ENCODE data around the gene SMC3.
"Not testable (repeated sequence)": the region's sequence is repeated elsewhere in the genome, so short reads cannot be mapped to it uniquely, and the experiment has no call there.

The SMC3 gene

DNA sequence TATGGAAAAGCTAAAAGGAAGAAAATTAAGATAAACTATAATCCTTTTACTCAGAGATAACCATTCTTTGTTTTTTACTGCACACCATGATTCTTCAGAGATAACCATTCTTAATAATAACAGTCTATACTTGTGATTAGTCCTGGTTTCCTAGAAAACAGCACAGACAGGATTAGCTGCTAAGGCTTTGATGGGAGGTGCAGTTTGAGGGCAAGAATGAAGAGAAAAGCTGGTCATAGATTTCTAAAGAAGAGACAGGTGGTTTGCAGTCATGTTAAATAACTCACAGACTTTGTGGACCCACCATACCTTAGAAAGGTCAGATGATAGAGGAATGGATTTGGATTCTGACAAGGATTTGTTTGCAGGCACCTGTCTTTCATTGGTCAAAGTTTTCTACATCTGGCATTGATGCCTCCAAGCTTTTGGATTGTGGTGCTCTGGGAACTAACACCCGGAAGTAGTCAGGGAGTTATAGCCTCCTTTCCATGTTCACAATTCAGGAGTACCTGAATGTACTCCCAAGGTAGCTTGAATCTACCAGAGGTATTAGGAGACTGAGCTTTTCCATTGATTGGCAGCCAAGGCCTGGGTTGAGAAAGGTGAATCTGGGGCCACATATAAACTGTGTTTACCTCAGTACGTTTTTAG is 3.7 kb downstream of the SMC3 start:
- Histone ChIP-seq H3K9me3 (no peaks in the 10 kb centered on the region), H3K4me1 (peaks cover 28% of the 10 kb centered on the region), H3K4me3 (no peak overlapping the region), H3K27me3 (ENCODE audit: low read depth) (no peaks in the 10 kb centered on the region), H3K36me3 (replicated peaks) (peaks cover 41% of the 10 kb centered on the region)
- in situ Hi-C loops (cut with MboI; ENCODE audit: low sequenced_read_pairs) = loop anchor here (25.0 kb wide), 1 partner anchor 434 kb away; no protein-coding TSS in a partner anchor
- no peak for DNase-seq (ENCODE audit: low spot score in 2 of 2)

DNA sequence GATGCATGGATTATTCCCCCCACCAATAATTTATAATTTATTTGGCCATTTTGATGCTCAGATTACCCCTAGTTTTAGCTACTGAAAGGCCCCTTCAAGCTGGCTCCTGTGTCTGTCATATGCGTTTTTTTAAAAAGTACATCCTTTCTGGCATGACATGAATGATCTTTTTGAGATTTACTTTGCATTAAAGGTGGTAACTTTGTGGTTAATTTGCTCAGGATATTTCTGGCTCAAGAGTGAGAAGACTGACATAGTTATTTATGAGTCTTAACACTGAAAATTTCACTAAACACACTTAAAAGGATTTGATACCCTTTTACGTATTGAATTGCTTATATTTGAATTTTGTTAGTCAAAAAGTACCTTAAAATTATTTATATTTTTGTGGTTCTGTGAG is 5.4 kb downstream of the SMC3 start:
- in situ Hi-C loops (cut with MboI; ENCODE audit: low sequenced_read_pairs) = loop anchor here (25.0 kb wide), 1 partner anchor 436 kb away; no protein-coding TSS in a partner anchor
- Histone ChIP-seq H3K27me3 (ENCODE audit: low read depth) (no peaks in the 10 kb centered on the region), H3K4me1 (peaks cover 23% of the 10 kb centered on the region), H3K4me3 (no peak overlapping the region), H3K9me3 (no peaks in the 10 kb centered on the region), H3K36me3 (replicated peaks) (peaks cover 53% of the 10 kb centered on the region)
- no peak for DNase-seq (ENCODE audit: low spot score in 2 of 2)

DNA sequence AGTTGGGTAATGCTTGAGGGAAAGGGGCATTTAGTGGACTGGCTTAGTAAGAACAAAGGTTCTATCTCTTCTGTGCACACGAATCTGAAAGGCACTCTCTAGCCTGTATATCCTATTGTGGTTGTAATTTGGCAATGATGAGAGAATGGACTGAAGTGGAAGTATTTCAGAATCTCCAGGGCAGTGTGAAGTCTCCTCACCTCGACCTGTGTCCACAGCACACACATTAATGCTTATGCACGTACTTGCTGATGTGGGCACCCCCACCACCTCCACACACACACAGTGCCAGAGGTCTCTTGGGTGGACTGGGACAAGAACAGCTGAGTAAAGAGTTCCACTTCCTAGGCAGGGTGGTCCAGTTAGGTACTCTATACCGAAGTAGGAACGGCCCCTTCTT is 6.9 kb downstream of the SMC3 start:
- H3K36me3 ChIP-seq (replicated peaks) = peaks cover 62% of the 10 kb centered on the region
- peaks cover 20% of the 10 kb centered on the region for H3K4me1 ChIP-seq
- no peak for DNase-seq (ENCODE audit: low spot score in 2 of 2)
- H3K4me3 ChIP-seq = no peak overlapping the region
- no peaks in the 10 kb centered on the region for H3K27me3 ChIP-seq (ENCODE audit: low read depth)
- in situ Hi-C loops (cut with MboI; ENCODE audit: low sequenced_read_pairs) = loop anchor here (25.0 kb wide), 1 partner anchor 437 kb away; no protein-coding TSS in a partner anchor
- no peaks in the 10 kb centered on the region for H3K9me3 ChIP-seq

DNA sequence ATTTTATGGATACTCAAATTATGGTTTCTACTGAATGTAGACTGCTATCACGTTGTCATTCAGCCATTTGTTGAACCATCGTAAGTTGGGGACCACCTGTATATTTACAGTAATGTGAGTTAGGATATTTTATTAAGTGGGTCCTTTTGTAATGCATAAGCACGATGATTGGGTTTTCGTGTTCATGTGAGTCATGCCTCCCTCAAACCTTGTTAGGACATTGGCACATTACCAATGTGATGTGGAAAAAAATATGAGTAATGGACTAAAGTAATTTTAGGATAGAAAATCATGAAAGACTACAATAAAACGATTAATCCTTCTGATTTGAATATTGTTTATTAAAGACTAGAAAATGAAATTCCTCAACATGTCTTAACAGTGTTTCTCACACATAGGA is 8.7 kb downstream of the SMC3 start:
- no peaks in the 10 kb centered on the region for H3K9me3 ChIP-seq
- in situ Hi-C loops (cut with MboI; ENCODE audit: low sequenced_read_pairs) = no loop called here
- H3K4me3 ChIP-seq = no peak overlapping the region
- no peaks in the 10 kb centered on the region for H3K27me3 ChIP-seq (ENCODE audit: low read depth)
- no peak for DNase-seq (ENCODE audit: low spot score in 2 of 2)
- H3K4me1 ChIP-seq = peaks cover 4% of the 10 kb centered on the region
- peaks cover 62% of the 10 kb centered on the region for H3K36me3 ChIP-seq (replicated peaks)

DNA sequence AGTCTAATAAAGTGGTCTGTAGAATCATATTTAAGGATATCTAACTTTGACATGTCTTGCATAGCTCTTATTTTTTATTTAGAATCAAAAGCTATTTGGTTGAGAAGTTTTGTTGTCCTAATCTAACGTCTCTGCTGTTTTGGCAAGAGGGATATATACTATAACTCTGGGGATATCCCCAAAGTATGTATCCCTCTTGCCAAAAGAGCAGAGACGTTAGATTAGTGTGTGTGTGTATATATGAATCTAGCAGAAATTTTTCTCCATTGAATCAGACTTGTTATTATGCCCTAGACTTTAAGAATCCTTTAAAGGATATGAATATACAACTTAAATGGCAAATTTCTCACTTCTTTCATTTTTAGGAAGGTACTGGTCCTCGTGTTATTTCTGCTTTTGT is 9.6 kb downstream of the SMC3 start:
- no peak overlapping the region for H3K4me3 ChIP-seq
- no peaks in the 10 kb centered on the region for H3K27me3 ChIP-seq (ENCODE audit: low read depth)
- H3K9me3 ChIP-seq = no peaks in the 10 kb centered on the region
- no peak for DNase-seq (ENCODE audit: low spot score in 2 of 2)
- in situ Hi-C loops (cut with MboI; ENCODE audit: low sequenced_read_pairs) = no loop called here
- peaks cover 3% of the 10 kb centered on the region for H3K4me1 ChIP-seq
- H3K36me3 ChIP-seq (replicated peaks) = peaks cover 68% of the 10 kb centered on the region

DNA sequence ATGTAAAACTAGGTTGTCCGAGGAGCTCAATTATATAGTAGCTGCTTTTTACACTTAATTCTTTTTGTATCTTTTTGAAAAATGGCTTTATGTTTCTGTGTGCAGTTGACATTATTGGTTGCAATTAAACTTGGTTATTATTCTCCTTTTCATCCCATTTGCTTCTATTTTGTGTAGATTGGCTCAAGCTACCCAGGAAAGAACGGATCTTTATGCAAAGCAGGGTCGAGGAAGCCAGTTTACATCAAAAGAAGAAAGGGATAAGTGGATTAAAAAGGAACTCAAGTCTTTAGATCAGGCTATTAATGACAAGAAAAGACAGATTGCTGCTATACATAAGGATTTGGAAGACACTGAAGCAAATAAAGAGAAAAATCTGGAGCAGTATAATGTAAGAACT is 16.5 kb downstream of the SMC3 start:
- in situ Hi-C loops (cut with MboI; ENCODE audit: low sequenced_read_pairs) = no loop called here
- DNase-seq (ENCODE audit: low spot score in 2 of 2) = peak; percentile 38 to 92
- Histone ChIP-seq H3K9me3 (no peaks in the 10 kb centered on the region), H3K4me3 (no peak overlapping the region), H3K27me3 (ENCODE audit: low read depth) (no peaks in the 10 kb centered on the region), H3K36me3 (replicated peaks) (peaks cover 67% of the 10 kb centered on the region), H3K4me1 (peaks cover 21% of the 10 kb centered on the region)

DNA sequence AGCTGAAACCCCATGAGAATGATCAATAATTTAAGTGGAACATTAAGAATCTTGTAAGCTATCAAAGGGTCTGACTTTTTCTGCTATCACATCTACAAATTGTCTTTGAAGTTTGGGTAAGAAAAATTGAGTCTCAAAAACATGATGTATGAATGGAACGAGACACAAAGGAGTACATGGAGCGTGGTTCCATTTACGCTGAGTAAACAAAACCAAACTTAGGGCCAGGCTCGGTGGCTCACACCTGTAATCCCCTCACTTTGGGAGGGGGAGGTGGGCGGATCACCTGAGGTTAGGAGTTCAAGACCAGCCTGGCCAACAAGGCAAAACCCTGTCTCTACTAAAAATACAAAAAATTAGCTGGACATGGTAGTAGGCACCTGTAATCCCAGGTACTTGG is 24.3 kb downstream of the SMC3 start:
- no peak overlapping the region for H3K4me3 ChIP-seq
- H3K27me3 ChIP-seq (ENCODE audit: low read depth) = no peaks in the 10 kb centered on the region
- peaks cover 77% of the 10 kb centered on the region for H3K36me3 ChIP-seq (replicated peaks)
- no peaks in the 10 kb centered on the region for H3K9me3 ChIP-seq
- no peaks in the 10 kb centered on the region for H3K4me1 ChIP-seq
- DNase-seq (ENCODE audit: low spot score in 2 of 2) = no peak
- in situ Hi-C loops (cut with MboI; ENCODE audit: low sequenced_read_pairs) = no loop called here

DNA sequence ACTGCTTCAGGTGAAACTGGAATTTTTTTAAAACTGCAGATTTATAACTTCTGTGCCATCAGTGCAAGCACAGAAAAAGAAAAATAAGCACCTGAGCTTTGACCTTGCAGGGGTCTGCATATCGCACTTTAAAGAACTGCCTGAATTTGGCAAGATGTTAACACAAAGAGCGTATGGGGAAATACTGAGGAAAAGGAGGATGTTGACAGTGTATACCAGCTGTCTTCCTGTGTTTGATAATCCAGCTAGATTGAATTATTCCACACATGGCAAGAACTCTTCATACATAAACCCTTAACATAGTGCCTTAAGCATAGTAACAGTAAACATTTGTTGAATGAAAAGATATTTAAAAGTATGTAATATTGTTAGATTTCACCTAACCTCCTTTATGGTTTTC is 30.0 kb downstream of the SMC3 start:
- H3K9me3 ChIP-seq = no peaks in the 10 kb centered on the region
- no peak overlapping the region for H3K4me3 ChIP-seq
- H3K4me1 ChIP-seq = no peaks in the 10 kb centered on the region
- no peaks in the 10 kb centered on the region for H3K27me3 ChIP-seq (ENCODE audit: low read depth)
- DNase-seq (ENCODE audit: low spot score in 2 of 2) = no peak
- H3K36me3 ChIP-seq (replicated peaks) = peaks cover 63% of the 10 kb centered on the region
- in situ Hi-C loops (cut with MboI; ENCODE audit: low sequenced_read_pairs) = no loop called here

DNA sequence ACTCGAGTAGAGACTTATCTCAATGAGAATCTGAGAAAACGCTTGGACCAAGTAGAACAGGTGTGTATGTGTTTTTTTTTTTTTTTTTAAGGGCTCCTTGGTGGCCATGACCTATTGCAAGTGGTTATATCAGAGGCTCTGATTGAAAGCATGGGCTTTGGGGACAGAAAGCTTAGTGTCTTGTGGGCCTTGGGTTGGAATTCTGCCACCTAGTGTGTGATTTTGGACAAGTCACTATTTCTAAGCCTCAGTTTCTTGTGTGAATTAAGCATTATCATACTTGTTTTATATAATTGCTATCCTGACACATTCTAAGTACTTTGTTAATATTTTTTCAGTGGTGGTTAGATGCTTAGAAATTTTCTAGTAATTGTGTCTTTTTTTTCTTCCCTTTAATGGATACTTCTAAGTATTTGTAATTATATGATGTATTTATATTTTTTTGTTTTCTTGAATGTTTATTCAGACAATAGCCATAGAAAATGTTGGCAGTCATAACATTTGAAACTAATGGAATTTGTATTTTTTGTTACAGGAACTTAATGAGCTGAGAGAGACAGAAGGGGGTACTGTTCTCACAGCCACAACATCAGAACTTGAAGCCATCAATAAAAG is 33.1 kb downstream of the SMC3 start:
- no peaks in the 10 kb centered on the region for H3K27me3 ChIP-seq (ENCODE audit: low read depth)
- H3K36me3 ChIP-seq (replicated peaks) = peaks cover 70% of the 10 kb centered on the region
- in situ Hi-C loops (cut with MboI; ENCODE audit: low sequenced_read_pairs) = loop anchor here (25.0 kb wide), 1 partner anchor 287 kb away; no protein-coding TSS in a partner anchor
- H3K4me3 ChIP-seq = no peak overlapping the region
- no peaks in the 10 kb centered on the region for H3K9me3 ChIP-seq
- no peaks in the 10 kb centered on the region for H3K4me1 ChIP-seq
- peak; percentile 54 to 68 for DNase-seq (ENCODE audit: low spot score in 2 of 2)

DNA sequence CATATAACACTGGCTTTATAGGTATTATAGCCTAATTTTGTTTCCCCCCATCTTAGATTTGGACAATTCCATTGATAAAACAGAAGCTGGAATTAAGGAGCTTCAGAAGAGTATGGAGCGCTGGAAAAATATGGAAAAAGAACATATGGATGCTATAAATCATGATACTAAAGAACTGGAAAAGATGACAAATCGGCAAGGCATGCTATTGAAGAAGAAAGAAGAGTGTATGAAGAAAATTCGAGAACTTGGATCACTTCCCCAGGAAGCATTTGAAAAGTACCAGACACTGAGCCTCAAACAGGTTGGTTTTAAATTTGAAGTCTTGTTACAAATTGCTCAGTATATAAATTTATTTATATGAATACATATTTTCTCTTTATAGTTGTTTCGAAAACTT is 34.1 kb downstream of the SMC3 start:
- Histone ChIP-seq H3K4me3 (no peak overlapping the region), H3K4me1 (no peaks in the 10 kb centered on the region), H3K9me3 (no peaks in the 10 kb centered on the region), H3K27me3 (ENCODE audit: low read depth) (no peaks in the 10 kb centered on the region), H3K36me3 (replicated peaks) (peaks cover 72% of the 10 kb centered on the region)
- DNase-seq (ENCODE audit: low spot score in 2 of 2) = no peak
- in situ Hi-C loops (cut with MboI; ENCODE audit: low sequenced_read_pairs) = loop anchor here (25.0 kb wide), 1 partner anchor 286 kb away; no protein-coding TSS in a partner anchor

DNA sequence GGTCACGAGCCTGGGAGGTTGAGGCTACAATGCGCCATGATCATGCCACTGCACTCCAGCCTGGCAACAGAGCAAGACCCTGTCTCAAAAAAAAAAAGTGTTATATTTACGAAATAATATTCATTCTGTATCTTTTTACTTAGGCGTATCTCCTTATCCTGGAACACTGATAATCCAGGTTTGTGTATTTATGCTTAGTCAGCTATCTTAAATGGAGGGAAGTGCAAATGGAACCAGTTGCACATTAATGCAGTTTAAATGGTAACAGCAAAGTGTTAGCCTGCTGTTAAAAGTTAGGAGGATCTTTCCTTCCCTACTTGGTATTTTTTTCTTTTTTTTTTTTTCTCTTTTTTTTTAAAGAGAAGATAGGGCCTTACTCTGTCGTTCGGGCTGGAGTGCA is 40.6 kb downstream of the SMC3 start:
- in situ Hi-C loops (cut with MboI; ENCODE audit: low sequenced_read_pairs) = loop anchor here (25.0 kb wide), 1 partner anchor 279 kb away; no protein-coding TSS in a partner anchor
- H3K4me3 ChIP-seq = no peak overlapping the region
- H3K27me3 ChIP-seq (ENCODE audit: low read depth) = no peaks in the 10 kb centered on the region
- no peaks in the 10 kb centered on the region for H3K9me3 ChIP-seq
- peaks cover 7% of the 10 kb centered on the region; the same call in 1 of the 2 replicates for H3K4me1 ChIP-seq
- H3K36me3 ChIP-seq (replicated peaks) = peaks cover 28% of the 10 kb centered on the region
- DNase-seq (ENCODE audit: low spot score in 2 of 2) = no peak

DNA sequence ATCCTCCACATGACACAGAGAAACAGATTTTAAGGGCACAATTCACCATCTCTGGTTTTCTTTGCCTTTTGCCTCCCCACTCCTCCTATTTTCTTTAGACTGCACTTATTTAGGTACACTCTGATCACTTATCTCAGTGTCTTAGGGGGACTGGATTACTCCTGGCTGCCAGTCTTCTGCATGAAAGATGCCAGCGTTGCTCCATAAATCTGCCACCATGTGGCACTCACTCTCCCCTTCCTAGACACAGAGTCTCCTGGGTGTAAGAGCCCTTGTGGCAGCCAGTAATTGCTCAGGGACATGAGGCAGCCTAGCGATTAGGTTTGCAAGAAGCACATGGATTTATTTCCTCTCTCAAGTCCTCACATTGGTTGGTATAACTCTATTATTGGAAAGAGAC is 42.1 kb downstream of the SMC3 start:
- peaks cover 4% of the 10 kb centered on the region; the same call in 1 of the 2 replicates for H3K27me3 ChIP-seq (ENCODE audit: low read depth)
- no peak overlapping the region for H3K4me3 ChIP-seq
- H3K9me3 ChIP-seq = no peaks in the 10 kb centered on the region
- peaks cover 14% of the 10 kb centered on the region for H3K36me3 ChIP-seq (replicated peaks)
- DNase-seq (ENCODE audit: low spot score in 2 of 2) = no peak
- H3K4me1 ChIP-seq = peaks cover 7% of the 10 kb centered on the region; the same call in 1 of the 2 replicates
- in situ Hi-C loops (cut with MboI; ENCODE audit: low sequenced_read_pairs) = loop anchor here (25.0 kb wide), 1 partner anchor 278 kb away; no protein-coding TSS in a partner anchor

DNA sequence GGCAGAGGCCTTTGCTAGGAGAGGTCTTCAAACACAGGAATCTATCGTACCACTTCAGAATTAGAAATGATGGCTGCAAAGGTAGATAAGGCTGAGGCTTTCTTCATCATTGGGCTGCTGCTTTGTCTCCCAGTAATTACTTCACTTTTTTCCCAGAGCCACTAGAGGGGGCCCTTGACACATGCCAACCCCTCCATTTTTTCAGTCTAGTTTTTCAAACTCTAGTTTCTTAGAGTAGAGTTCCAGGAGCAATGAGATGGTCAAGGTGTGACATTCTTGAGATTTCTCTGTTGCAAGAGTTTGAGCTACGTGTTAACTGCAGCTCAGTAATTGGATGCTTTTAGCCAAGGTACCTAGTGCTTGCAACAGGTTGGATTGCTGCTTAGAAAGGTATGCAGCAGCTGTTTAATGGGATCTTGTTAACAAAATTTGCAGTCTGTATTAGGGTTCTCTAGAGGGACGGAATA is 42.8 kb downstream of the SMC3 start:
- peaks cover 8% of the 10 kb centered on the region for H3K36me3 ChIP-seq (replicated peaks)
- H3K9me3 ChIP-seq = no peaks in the 10 kb centered on the region
- peak; percentile 70 to 73 for DNase-seq (ENCODE audit: low spot score in 2 of 2)
- peaks cover 8% of the 10 kb centered on the region; the same call in 1 of the 2 replicates for H3K27me3 ChIP-seq (ENCODE audit: low read depth)
- H3K4me3 ChIP-seq = no peak overlapping the region
- peaks cover 7% of the 10 kb centered on the region; the same call in 1 of the 2 replicates for H3K4me1 ChIP-seq
- in situ Hi-C loops (cut with MboI; ENCODE audit: low sequenced_read_pairs) = loop anchor here (25.0 kb wide), 1 partner anchor 277 kb away; no protein-coding TSS in a partner anchor

DNA sequence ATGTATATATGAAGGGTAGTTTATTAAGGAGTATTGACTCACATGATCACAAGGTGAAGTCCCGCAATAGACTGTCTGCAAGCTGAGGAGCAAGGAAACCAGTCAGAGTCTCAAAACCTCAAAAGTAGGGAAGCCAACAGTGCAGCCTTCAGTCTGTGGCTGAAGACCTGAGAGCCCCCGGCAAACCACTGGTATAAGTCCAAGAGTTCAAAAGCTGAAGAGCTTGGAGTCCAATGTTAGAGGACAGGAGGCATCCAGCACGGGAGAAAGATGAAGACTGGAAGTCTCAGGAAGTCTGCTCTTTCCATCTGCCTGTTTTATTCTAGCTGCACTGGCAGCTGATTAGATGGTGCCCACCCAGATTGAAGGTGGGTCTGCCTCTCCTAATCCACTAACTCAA is 43.3 kb downstream of the SMC3 start:
- H3K27me3 ChIP-seq (ENCODE audit: low read depth); H3K36me3 ChIP-seq (replicated peaks); DNase-seq (ENCODE audit: low spot score in 2 of 2); H3K4me1 ChIP-seq; H3K4me3 ChIP-seq; H3K9me3 ChIP-seq: not testable (repeated sequence)
- in situ Hi-C loops (cut with MboI; ENCODE audit: low sequenced_read_pairs) = loop anchor here (25.0 kb wide), 1 partner anchor 277 kb away; no protein-coding TSS in a partner anchor
